Activated CD4-positive, alpha-beta T cell treated with anti-CD3 and anti-CD28 coated beads, Interleukin-2, amount 50 U/mL, for 4 hours (primary cell): ENCODE results near the gene FBP1.
A peak's percentile ranks its signal among the peaks of the same experiment; 100 is the strongest.
"Not testable (repeated sequence)": the region's sequence is repeated elsewhere in the genome, so short reads cannot be mapped to it uniquely, and the experiment has no call there.

Source experiments
- DNase-seq, 2 experiments: peaks; one replicate each; pipeline ENCODE4 v3.0.0-alpha.2; 2020

The FBP1 gene

GRCh38 chr9:94612071-94612470, 27.2 kb downstream of the FBP1 start:
- no peak for DNase-seq

GRCh38 chr9:94611638-94612068, 27.7 kb downstream of the FBP1 start:
- DNase-seq = peak; percentile 19 to 23

- no peak for DNase-seq
Observed at GRCh38 chr9:94610181-94610606, 29.1 kb downstream of the FBP1 start.

- DNase-seq = no peak
Observed at GRCh38 chr9:94607423-94607691, 32.0 kb downstream of the FBP1 start.

- DNase-seq = no peak
Observed at GRCh38 chr9:94606646-94607422, 32.5 kb downstream of the FBP1 start.

GRCh38 chr9:94603259-94604160, 35.8 kb downstream of the FBP1 start:
- peak; percentile 60 to 68 for DNase-seq

- no peak for DNase-seq
Observed at GRCh38 chr9:94602666-94603065, 36.7 kb downstream of the FBP1 start.

GRCh38 chr9:94600715-94601114, 38.6 kb downstream of the FBP1 start:
- DNase-seq = no peak

- DNase-seq = no peak
Observed at GRCh38 chr9:94600258-94600657, 39.1 kb downstream of the FBP1 start.

- DNase-seq = no peak
Observed at GRCh38 chr9:94599102-94599501, 40.2 kb downstream of the FBP1 start.

- no peak for DNase-seq
Observed at GRCh38 chr9:94593459-94594345, 45.6 kb downstream of the FBP1 start, which contains the start of gene FBP2. Gene FBP2, minus strand, starts transcription at chr9:94593824. Its CDS starts 98 bp downstream, at chr9:94593726.

- DNase-seq = not testable (repeated sequence)
Observed at GRCh38 chr9:94592683-94593082, 46.6 kb downstream of the FBP1 start.

GRCh38 chr9:94591876-94592275, 47.4 kb downstream of the FBP1 start:
- DNase-seq = no peak

GRCh38 chr9:94591046-94591545, 48.2 kb downstream of the FBP1 start:
- not testable (repeated sequence) for DNase-seq

- no peak for DNase-seq
Observed at GRCh38 chr9:94588681-94589080, 50.6 kb downstream of the FBP1 start.

- no peak for DNase-seq
Observed at GRCh38 chr9:94586814-94587213, 52.5 kb downstream of the FBP1 start.

- no peak for DNase-seq
Observed at GRCh38 chr9:94586316-94586715, 53.0 kb downstream of the FBP1 start.

- no peak for DNase-seq
Observed at GRCh38 chr9:94584555-94584954, 54.8 kb downstream of the FBP1 start.

- no peak for DNase-seq
Observed at GRCh38 chr9:94581728-94582127, 57.6 kb downstream of the FBP1 start.

- DNase-seq = no peak
Observed at GRCh38 chr9:94577571-94577970, 61.7 kb downstream of the FBP1 start.

GRCh38 chr9:94577036-94577435, 62.3 kb downstream of the FBP1 start:
- DNase-seq = no peak

- DNase-seq = no peak
Observed at GRCh38 chr9:94576131-94576530, 63.2 kb downstream of the FBP1 start.
